Glomerular visceral epithelial cell (primary cell): ENCODE results near the gene HMBS.
"Not testable (repeated sequence)": the region's sequence is repeated elsewhere in the genome, so short reads cannot be mapped to it uniquely, and the experiment has no call there.

ENCODE experiments used
- DNase-seq: peaks from one replicate; pipeline ENCODE4 v3.0.0-alpha.2; 2016; ENCODE audit errors: extremely low spot score

HMBS gene

DNA sequence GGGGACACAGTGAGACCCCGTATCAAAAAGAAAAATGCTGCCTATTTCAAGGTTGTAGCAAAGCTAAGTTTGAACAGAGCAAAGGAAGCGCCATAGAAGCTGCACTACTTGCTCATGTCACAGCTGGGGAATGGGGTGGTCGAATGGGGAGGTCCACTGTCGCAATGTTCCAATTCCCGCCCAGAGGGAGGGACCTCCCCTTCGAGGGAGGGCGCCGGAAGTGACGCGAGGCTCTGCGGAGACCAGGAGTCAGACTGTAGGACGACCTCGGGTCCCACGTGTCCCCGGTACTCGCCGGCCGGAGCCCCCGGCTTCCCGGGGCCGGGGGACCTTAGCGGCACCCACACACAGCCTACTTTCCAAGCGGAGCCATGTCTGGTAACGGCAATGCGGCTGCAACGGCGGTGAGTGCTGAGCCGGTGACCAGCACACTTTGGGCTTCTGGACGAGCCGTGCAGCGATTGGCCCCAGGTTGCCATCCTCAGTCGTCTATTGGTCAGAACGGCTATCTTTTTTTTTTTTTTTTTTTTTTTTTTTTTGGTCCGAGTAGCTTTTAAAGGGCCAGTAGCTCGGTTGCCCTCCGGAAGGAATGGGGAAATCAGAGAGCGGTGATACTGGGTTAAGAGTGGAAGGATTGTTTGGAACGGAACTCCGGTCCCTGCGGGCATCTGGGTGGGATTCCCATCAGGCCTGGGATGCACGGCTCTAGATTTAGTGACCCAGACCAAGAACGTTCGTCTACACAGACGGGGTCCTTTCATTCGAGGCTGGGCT is at the start of gene HMBS:
HMBS (plus strand) TSS at position 219 of the 774 bp plus-strand sequence; CDS start at position 372, 153 bp downstream.
- peak; percentile 91 for DNase-seq

GRCh38 chr11:119038884-119039283 is 45.8 kb upstream of the HMBS start:
- DNase-seq = no peak

DNA sequence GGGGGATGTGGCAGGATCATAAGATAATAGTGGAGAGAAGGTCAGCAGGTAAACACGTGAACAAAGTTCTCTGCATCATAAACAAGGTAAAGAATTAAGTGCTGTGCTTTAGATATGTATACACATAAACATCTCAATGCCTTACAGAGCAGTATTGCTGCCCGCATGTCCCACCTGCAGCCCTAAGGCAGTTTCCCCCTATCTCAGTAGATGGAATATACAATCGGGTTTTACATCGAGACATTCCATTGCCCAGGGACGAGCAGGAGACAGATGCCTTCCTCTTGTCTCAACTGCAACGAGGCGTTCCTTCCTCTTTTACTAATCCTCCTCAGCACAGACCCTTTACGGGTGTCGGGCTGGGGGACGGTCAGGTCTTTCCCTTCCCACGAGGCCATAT is 45.2 kb upstream of the HMBS start:
- not testable (repeated sequence) for DNase-seq

GRCh38 chr11:119041821-119042514 is 42.7 kb upstream of the HMBS start:
- DNase-seq = no peak

DNA sequence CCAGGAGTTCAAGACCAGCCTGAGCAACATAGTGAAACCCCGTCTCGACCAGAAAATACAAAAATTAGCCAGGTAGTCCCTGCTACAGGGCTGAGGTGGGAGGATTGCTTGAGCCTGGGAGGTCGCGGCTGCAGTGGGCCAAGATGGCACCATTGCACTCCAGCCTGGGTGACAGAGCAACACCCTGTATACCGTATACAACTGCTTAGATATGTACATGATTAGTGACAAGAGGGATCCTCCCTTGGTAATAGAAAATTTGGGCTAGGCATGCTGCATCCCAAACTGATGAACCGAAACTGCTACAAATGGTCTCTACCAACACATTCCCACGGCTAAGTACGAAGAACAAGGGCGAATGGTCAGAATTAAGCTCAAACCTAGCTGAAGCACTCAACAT is 41.8 kb upstream of the HMBS start:
- DNase-seq = no peak

DNA sequence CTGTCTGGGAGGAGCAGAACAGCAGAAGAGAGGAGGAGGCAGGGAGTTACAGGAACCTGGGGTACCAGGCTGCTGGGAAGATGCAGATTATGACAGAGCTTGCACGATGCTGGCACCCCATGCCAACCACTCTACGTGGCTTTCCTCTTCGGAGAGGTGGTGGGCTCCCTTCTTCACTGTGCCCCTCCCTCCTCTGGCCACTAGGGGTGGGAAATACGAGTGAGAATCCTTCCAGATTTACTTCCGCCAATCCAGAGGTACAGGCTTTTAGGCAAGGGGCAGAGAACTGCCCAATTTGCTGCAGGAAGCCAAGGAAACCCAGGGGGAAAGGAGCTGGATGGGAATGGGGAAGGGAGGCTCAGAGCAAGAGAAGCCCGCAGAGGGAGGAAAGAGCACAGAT is 40.0 kb upstream of the HMBS start:
- no peak for DNase-seq

DNA sequence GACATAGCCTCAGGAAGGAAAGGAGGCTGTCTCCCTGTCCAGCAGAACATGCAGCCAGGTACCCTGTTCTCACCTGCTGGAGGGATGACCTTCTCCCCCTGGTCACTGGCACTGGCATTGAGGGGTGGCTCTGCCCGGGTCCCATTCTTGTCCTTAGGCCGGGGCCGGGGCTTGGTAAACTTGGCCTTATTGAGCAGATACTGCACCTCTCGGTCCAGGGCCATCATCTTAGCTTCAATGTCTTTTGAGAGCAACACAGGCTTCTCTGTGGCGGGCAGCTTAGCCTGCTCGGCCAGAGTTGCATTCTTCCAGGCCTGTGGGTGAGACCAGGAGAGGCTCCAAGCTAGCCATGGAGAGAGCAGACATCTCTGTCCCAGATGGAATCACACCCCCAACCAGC is 38.2 kb upstream of the HMBS start:
- DNase-seq = no peak

- DNase-seq = no peak
Measured at GRCh38 chr11:119047205-119047604, 37.5 kb upstream of the HMBS start.

DNA sequence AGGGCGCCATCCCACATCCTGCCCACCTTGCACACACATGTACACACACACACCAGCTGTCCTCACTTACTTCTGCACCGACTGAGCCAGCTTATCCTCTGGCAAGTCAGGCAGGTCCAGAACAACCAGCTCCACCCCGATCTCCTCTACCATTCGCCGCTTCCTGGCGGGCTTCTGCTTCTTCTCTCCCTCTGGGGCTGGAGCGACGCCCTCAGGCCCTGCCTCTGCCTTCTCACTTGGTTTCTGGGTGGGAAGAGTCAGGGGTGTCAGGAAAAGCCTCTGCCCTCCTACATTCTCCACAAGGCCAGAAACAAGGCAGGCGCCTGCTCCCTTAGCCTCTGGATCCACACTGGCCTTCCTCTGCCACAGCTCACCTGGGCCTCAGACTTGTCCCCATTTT is 36.0 kb upstream of the HMBS start:
- no peak for DNase-seq

DNA sequence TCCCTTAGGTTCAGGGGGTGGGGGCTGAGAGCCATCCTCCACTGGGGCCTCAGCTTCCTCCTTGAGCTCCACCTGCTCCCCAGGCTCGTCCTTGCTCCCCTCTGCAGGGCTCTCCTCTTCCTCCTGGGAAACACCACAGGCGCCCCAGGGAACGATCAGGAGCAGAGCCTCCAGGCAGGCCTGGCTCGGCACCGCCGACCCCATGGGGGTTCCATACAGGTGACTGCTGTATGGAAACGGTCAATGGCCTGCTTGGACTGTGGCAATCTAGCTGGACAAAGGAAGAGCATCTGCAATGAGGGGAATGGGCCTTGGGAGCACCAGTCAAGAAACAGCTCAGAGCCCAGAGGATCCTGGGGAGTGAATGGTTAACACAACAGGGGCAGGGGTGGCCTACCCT is 35.6 kb upstream of the HMBS start:
- DNase-seq = no peak

- no peak for DNase-seq
Measured at GRCh38 chr11:119051440-119052162, 33.1 kb upstream of the HMBS start.

DNA sequence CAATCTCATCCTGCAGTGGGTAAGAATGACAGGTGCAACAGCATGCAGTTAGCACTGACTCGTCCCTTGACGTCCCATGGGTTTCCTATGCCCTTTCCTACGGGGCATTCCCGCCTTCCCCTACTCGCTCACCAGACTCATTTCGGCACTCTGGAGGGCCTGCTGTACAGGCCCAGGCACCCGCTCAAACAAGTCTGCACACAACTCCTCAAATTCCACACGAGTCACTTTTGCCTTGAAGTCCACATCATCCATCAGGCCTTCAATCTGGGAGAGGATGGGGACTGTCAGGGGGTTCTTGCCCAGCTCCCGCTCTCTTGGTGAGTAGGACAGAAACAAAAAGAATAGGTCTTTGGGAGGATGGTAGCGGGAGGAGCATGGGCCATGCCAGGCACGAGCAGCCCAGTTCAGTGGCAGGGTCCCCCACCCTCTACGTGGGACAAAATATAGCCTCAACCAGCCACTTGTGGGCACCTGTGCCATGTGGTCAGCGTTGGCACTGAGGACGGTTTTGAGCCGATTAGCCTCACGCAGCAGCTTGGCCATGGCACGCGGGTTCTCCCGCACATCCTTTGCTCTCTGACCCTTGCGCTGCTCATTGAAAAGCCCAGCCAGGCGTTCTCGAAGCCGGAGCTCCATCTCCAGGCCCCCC is 32.4 kb upstream of the HMBS start:
- DNase-seq = no peak

DNA sequence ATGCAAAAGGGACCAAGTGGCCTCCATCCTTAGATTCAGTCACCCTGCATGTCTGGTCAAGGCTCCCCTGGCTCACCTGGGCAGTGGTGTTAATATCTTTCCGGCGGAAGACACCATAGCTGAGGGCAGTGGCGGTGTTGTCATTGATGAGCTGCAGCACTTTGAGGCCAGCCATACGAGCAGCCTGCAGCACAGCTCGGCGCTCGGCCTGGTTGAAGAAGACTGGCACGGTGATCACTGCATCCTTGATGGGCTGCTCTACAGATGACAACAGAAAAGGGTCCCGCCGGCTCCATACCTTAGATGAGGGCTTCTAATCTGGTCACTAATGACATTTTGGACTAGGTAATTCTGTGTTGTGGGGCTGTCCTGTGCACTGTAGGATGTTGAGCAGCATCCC is 30.3 kb upstream of the HMBS start:
- DNase-seq = no peak

- peak; percentile 37 for DNase-seq
Measured at GRCh38 chr11:119055901-119056300, 28.8 kb upstream of the HMBS start.

DNA sequence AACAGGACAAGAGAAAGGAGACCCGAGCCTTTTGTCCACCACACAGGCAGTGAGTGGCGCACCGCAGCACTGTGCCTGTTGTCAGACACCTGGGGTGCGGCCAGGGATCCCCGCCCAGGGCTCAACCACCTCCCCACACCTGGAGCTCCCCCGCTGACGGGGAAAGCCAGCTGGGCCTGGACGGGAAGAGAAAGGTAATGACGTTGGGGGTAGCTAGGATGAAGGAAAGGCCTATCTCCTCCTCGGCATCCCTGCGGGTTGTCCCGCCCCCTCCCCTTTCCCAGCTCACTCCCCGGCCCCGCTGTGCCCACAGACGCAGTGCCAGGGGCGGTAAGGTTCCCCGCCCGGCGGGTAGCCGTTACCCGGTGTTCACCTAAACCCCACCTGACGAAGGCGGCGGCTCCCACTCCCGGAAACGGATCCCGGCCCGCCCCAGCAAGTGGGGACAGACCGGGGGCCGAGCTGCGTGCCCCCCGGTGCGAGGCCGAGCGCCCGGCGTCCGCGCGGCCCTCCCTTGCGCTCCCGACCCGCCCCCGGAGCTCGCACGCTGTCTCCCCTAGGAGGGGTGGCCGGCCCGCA is 28.2 kb upstream of the HMBS start:
- peak; percentile 15 for DNase-seq

DNA sequence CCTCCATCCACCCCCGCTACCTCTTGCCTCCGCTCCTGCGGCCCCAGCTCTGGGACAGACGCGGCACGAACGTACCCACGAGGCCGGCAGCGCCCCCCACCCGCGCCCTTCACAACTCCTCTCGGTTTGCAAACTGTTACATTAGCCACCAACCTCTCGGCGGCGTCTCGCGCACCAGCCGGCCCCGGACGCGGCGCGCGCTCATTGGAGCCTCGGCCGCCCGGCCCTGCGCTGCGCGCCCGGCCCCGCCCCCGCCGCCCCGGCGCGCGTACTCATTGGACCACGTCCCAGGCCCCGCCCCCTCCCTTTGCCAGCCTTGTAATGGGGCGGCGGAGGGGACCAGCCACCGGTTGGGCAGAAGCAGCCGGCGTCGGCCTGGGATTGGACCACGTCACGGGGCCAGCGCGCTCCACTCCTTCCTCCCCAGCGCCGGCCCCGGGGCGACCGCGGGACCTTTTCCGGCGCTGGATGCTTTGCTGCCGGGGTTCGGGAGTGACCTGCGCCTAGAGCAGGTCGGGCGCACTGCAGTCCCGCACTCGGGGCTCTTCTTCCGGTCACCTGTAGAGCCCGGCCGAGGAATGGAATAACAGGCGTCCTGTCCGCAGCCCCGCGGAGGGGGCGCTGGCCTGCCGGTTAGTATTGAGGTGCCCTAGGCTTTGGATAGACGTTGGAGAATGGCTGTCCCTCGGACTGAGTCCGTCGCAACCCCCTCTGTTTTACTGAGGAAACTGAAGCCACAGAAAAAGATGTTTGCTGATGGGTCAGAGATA is 27.5 kb upstream of the HMBS start, which contains the start of gene HYOU1:
HYOU1 (minus strand) TSS at position 206 of the 770 bp plus-strand sequence. CDS start 1,045 bp downstream, outside the sequence.
- peak; percentile 97 for DNase-seq

GRCh38 chr11:119059128-119059527 is 25.6 kb upstream of the HMBS start:
- DNase-seq = not testable (repeated sequence)

DNA sequence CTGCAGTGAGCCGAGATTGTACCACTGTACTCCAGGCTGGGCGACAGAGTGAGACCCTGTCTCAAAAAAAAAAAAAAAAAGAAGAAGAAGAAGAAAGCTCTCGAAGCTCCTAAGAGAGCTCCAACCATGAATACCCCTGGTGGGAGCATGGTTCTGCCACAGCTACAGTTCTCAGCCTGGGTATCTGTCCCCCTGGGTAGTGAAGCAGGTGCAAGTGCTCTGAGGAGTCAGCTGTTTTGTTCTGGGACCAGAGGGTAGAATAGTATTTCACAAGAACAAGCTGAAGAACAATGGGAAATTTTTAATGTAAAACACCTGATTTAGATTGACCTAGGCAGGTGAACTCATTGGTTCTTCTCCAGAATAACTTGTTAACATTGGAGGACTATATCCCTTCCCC is 23.4 kb upstream of the HMBS start:
- no peak for DNase-seq

GRCh38 chr11:119062779-119063178 is 21.9 kb upstream of the HMBS start:
- no peak for DNase-seq

GRCh38 chr11:119065369-119065768 is 19.3 kb upstream of the HMBS start:
- peak; percentile 21 for DNase-seq
